Hypothalamus (tissue), 51 donors: Measurements from ENCODE around the gene BICD1.

Experiments
- DNase-seq, 51 donors: peaks; one replicate each; lab custom pipeline; 2025; lab: John Stamatoyannopoulos, UW

BICD1 gene

GRCh38 chr12:32100888-32101287 is 5.8 kb upstream of the BICD1 start:
- DNase-seq: no peak

GRCh38 chr12:32102234-32102633 is 4.4 kb upstream of the BICD1 start:
- no peak for DNase-seq

DNA sequence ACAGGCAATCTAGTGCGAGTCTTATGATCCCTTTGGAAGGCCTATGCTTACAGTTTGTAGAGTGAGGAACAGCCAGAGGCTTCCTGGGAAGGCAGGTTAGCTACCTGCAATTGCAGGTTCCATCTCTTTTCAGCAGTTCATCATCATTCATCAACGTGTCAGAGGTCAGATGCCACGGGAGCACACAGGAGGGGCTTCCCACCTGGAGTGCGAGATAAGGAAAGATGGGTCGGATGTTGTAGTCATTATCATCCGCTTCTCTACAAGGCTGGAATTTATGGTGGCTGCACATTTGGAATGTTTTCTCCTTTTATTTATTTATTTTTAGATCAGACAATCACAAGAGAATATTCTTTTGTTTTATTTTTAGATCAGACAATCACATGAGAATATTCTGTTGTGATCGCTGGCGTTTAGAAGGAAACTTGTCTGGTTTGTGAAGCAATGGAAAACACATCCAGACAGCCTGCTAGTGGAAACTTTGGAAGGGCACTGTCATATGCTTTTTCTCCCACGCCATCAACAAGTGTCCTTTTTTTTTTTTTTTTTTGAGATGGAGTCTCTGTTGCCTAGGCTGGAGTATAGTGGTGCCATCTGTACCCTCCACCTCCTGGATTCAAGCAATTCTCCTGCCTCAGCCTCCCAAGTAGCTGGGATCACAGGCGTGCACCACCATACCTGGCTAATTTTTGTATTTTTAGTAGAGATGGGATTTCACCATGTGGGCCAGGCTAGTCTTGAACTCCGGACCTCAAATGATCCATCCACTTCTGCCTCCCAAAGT is 1.9 kb upstream of the BICD1 start:
- DNase-seq: no peak

- DNase-seq: peak in 8 of 51 donors; percentile 21 to 60 (median 42)
Measured at GRCh38 chr12:32105986-32106516, 596 bp upstream of the BICD1 start.

GRCh38 chr12:32107359-32108267 is 966 bp downstream of the BICD1 start:
- DNase-seq: peak in 23 of 51 donors; percentile 5 to 71 (median 20)

DNA sequence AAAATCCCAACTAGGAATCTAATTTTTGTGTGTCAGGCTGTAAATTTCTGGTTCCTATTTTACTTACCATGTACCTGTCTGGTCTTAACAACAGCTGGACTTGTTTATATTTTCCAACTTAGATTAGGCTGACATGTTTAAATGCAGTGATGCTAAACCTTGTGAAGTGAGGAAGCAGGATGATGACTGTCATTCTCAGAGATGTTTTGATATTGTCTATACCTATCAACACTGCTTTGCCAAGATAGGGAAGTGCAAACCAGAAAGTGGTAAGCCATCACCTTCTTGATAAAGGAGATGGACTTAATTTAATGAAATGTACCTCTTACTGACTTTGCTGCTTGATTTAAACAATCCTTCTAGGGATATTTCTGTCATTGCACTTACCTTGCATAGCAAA is 2.1 kb downstream of the BICD1 start:
- peak in 1 of 51 donors; percentile 4 for DNase-seq

GRCh38 chr12:32110417-32110816 is 3.8 kb downstream of the BICD1 start:
- no peak for DNase-seq

GRCh38 chr12:32110942-32111341 is 4.3 kb downstream of the BICD1 start:
- no peak for DNase-seq

- DNase-seq: peak in 19 of 51 donors; percentile 4 to 73 (median 38)
Measured at GRCh38 chr12:32115404-32116104, 8.9 kb downstream of the BICD1 start.

DNA sequence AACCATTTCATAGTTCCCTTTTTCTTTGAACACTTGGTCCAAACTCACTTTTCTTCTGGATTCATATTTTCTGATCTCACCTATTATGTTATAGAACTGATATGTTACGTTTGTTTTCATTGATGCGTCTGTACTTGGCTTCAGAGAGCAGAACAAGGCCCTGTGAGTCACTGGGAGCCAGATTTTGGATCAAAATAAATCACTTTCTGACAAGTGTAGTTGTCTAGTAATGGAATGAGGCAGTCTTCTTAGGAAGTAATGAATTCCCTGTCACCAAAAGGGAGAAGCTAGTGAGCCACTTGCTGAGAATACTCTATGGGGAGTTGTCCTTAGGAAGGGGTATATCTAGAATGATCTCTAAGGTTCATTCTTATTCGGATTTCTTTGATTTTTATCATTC is 10.2 kb downstream of the BICD1 start:
- no peak for DNase-seq

DNA sequence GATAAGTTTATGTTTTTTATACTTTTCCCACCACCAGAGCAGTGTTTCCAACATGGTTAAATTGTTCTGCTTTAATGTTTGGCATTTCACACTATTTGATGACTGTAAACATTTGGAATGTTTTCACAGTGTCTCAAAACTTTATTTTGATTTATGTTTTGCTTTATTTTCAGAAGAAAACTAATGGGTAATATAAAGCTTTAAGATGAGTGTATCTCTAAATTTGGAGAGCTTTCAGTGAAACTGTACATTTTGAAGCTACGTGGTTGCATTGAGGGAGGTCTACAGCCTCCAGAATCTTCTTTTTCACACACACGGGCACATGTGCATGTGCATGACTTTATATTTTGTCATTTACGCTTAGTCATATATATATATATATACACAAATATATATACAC is 10.7 kb downstream of the BICD1 start:
- DNase-seq: no peak

DNA sequence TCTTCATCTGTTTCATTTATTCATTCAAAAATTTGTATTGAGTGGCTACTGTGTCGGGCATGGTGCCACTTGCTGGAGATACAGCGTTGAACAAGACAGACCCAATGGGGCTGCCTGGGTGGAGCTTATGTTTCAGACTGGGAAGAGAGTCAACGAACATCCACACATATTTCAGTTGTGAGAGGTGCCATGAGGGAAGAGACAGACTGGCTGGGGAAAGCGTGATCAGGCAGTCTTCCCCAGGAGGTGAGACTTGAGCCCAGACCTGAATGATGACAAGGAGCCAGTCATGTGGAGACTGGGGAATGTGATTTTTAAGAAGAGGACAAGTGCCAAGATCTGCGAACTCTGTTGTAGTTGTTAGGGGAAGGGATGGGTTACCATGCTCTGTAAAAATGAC is 12.2 kb downstream of the BICD1 start:
- DNase-seq: no peak

DNA sequence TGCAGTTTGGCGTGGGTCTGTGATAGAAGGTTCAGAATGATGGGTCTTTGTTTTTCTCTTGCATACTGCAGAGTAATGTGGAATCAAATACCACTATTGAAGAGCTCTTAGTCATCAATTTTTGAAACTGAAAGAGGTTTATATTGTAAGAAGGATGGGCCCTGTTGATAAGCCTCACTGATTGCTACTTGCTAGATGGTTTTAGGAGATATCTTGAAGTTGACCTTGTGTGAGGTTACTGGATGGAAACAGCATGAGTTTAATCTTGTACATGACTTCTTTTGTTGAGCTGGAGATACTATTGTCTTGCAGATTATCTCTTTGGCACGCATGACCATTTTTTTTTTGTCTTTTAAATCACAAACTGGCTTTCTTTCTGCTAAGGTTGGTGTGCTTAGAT is 13.8 kb downstream of the BICD1 start:
- no peak for DNase-seq

- no peak for DNase-seq
Measured at GRCh38 chr12:32124637-32125036, 18.0 kb downstream of the BICD1 start.

DNA sequence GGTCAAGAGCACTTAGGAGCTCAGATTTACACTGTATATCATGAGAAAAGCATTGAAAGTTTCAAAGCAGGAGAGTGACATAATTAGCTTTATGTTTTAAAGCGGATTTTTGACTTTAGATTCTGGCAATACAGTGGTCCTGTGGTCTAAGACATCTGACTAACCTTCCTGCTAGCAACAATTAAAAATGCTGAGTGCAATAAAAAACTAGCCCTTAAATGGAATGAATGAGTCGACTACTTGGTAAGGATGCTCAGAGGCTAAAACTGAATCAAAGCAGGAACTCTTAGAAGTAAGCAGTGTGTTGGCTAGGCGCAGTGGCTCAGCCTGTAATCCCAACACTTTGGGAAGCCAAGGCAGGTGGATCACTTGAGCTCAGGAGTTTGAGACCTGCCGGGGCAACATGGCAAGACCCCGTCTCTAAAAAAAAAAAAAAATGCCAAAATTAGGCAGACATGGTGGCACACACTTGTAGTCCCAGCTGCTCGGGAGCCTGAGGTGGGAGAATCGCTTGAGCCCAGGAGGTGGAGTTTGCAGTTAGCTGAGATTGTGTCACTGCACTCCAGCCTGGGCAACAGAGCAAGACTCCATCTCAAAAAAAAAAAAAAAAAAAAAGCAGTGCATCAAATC is 18.9 kb downstream of the BICD1 start:
- no peak for DNase-seq

- no peak for DNase-seq
Measured at GRCh38 chr12:32126720-32127119, 20.1 kb downstream of the BICD1 start.

GRCh38 chr12:32131666-32132065 is 25.0 kb downstream of the BICD1 start:
- DNase-seq: no peak

DNA sequence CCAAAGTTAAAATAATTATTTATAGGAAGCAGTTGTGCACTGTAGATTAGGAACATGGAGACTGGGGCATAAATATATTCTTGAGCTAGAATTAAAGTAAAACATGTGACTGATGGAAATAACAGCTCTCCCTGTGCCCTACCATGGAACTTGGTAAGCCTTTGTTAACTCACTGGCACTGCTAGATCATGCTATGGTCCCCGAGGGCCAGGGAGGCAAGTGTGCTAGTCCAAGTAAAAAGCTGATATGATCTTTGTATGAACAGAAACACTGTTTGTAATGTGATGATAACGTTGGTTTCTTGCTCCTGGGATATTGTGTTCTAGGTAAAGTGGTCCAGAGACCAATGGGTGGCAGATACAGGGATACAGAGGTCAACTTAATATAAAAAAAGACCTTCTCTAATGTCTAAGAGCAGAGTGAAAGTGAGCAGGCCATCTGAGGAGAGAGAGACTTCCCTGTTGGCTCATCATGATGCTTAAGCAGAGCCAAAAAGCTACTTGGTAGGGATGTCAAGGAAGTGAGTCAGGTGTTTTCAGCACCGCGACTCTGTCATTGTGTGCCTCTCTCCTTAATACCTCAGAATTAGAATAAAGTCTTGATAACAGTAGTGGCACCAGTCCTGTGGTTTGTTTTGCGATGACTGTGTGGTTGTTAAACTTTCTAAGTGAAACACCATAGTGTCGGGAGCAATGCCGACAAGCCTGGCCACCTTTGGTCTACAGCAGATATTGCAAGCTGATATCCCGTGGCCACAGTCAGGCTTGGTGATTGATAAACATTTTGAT is 27.6 kb downstream of the BICD1 start:
- peak in 2 of 51 donors; percentile 5 to 8 for DNase-seq

- no peak for DNase-seq
Measured at GRCh38 chr12:32135967-32136366, 29.3 kb downstream of the BICD1 start.

DNA sequence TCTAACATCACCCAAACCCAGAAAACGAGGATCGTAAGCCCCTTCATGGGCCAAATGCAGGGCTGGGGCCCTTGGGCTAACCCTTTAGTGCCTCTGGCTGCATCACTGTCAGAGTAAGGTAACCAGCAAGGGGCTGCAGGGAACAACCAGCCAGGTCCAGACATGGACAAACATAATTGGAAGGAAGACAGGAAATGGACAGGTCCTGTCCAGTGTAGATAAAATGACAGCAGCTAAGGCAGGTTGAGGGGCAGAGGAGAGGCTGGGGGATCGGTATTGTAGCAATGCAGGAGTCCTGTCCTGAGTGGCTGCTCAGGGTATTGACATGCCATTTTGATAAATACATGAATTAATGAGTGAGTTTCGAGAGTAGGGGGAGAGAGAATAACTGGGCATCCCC is 29.8 kb downstream of the BICD1 start:
- no peak for DNase-seq
